Esophagus muscularis mucosa (tissue), 4 donors: Measurements from ENCODE around the gene MTUS2. TPM values are rescaled to one million over a fixed set of nuclear protein-coding genes. Genes with fewer than 3 reads are reported as not detected.

ENCODE experiments used
- DNase-seq: peaks from one replicate; pipeline ENCODE4 v3.0.0-alpha.2; 2017; ENCODE audit errors: extremely low spot score
- H3K27ac ChIP-seq, 4 donors: fragments of 200-600 bp; sonication (generic); replicated peaks in 1 of 4; 1 replicate in 3 of 4; 2 replicates in 1 of 4; pipeline ENCODE4 v1.5.1; 2016 to 2019; ENCODE audit warnings: mild to moderate bottlenecking in 1 of 4
- H3K27me3 ChIP-seq, 4 donors: fragments of 200-600 bp; sonication (generic); one replicate each; pipeline versions ENCODE4 v1.5.1 to v1.6.0; 2016 to 2019
- H3K36me3 ChIP-seq, 4 donors: fragments of 200-600 bp; sonication (generic); one replicate each; pipeline ENCODE4 v1.5.1; 2016 to 2019
- H3K4me1 ChIP-seq, 4 donors: fragments of 200-600 bp; sonication (generic); one replicate each; pipeline ENCODE4 v1.5.1; 2016 to 2019
- H3K4me3 ChIP-seq, 4 donors: fragments of 200-600 bp; sonication (generic); 1 replicate in 2 of 4; 2 replicates in 2 of 4; pipeline ENCODE4 v1.5.1; 2016 to 2019; ENCODE audit warnings: mild to moderate bottlenecking in 4 of 4, moderate library complexity in 1 of 4
- H3K9me3 ChIP-seq, 4 donors: fragments of 200-600 bp; sonication (generic); 1 replicate in 3 of 4; 2 replicates in 1 of 4; pipeline ENCODE4 v1.5.1; 2016 to 2019
- CTCF ChIP-seq, 3 experiments: fragments of 200-600 bp in 2 of 3; fragments of 450-650 bp in 1 of 3; sonication (generic) in 2 of 3; IDR thresholded peaks; one replicate each; pipeline ENCODE4 v1.5.1; 2017 to 2019; ENCODE audit warnings: antibody characterized with exemption in 3 of 3, mild to moderate bottlenecking in 2 of 3, moderate library complexity in 1 of 3
- EP300 ChIP-seq: sonication (generic); formaldehyde crosslinking; IDR thresholded peaks from one replicate; pipeline ENCODE4 v1.6.1; 2017; ENCODE audit warnings: antibody characterized with exemption
- POLR2A ChIP-seq: fragments of 450-650 bp; IDR thresholded peaks from one replicate; pipeline ENCODE4 v1.6.1; 2017; ENCODE audit warnings: antibody characterized with exemption, moderate library complexity, mild to moderate bottlenecking, low read depth
- POLR2AphosphoS5 ChIP-seq, 2 donors: sonication (generic); formaldehyde crosslinking; IDR thresholded peaks; one replicate each; pipeline ENCODE4 v1.6.1; 2017; ENCODE audit warnings: antibody characterized with exemption in 2 of 2
- WGBS: methylation state at CpG from one replicate; pipeline ENCODE4 v1.1.5; 2018; 5-methylcytosine and 5-hydroxymethylcytosine counted together
- intact Hi-C: fragments of 100-400 bp; cut with DNase I; formaldehyde crosslinking; loops from one replicate; pipeline ENCODE4 v1.15.1; 2023
- total RNA-seq, 4 donors: library from RNA; depleted of rRNA; stranded (reverse); fragments of >200 nt; gene quantifications; one replicate each; pipeline versions ENCODE4 v1.1.0 to v1.2.1, GENCODE V29; 2016

Gene MTUS2
- total RNA-seq, 4 donors from 2014 or later, result 7.1 to 46.2 (median 12.8) TPM

DNA sequence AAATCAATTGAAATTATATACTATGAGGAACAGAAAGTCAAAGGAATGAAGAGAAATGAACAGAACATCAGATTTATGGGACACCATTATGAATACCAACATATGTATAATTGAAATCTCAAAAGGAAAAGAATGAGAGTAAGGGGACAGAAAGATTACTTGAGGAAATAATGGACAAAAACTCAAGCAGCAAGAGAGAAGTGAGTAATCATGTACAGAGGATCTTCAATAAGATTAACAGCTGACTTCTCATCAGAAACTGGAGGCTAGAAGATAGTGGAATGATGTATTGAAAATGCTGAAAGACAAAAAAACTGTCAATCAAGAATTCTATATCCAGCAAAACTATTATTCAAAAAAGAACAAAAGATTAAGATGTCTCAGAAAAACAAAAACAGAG lies 10.4 kb downstream of the MTUS2 start:
- intact Hi-C loops, result no loop called here
- Histone ChIP-seq H3K27ac (no peak overlapping the region), H3K36me3 (no peaks in the 10 kb centered on the region), H3K27me3 (no peaks in the 10 kb centered on the region), H3K9me3 (peaks cover 0 to 24% (median 9%) of the 10 kb centered on the region in 4 donors), H3K4me1 (no peaks in the 10 kb centered on the region), H3K4me3 (no peak overlapping the region)
- TF ChIP-seq POLR2AphosphoS5 (IDR thresholded peaks at IDR 0.05), result no peak
- no peak for TF ChIP-seq CTCF (IDR thresholded peaks at IDR 0.05)
- no peak for TF ChIP-seq POLR2A
- TF ChIP-seq EP300, result no peak
- no peak for DNase-seq

DNA sequence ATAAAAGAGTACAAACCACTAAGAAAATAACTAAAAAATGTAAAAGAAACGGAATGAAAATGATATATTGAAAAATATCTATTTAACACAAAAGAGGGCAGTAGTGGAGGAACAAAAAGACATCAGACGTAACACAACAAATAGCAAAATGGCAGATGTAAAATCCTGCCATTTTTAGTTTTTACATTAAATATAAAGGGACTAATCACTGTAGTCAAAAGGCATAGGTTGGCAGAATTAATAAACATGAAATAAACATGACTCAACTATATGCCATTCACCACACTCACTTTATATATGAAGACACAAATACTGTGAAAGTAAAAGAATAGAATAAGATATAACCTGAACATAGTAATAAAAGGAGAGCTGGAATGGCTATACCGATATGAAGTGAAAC lies 11.0 kb downstream of the MTUS2 start:
- TF ChIP-seq EP300 (no peak), POLR2AphosphoS5 (IDR thresholded peaks at IDR 0.05) (no peak), POLR2A (no peak), CTCF (IDR thresholded peaks at IDR 0.05) (no peak)
- Histone ChIP-seq H3K27me3 (no peaks in the 10 kb centered on the region), H3K27ac (no peak overlapping the region), H3K9me3 (peaks cover 0 to 24% (median 9%) of the 10 kb centered on the region in 4 donors), H3K4me1 (no peaks in the 10 kb centered on the region), H3K36me3 (no peaks in the 10 kb centered on the region), H3K4me3 (no peak overlapping the region)
- intact Hi-C loops, result no loop called here
- no peak for DNase-seq
- WGBS, result 86% methylated on average over 3 of the region's 3 CpGs

GRCh38 chr13:28837111-28837510 lies 17.0 kb downstream of the MTUS2 start:
- WGBS, result 96% methylated on average over 5 of the region's 5 CpGs
- Histone ChIP-seq H3K9me3 (no peaks in the 10 kb centered on the region), H3K27ac (no peak overlapping the region), H3K4me1 (no peaks in the 10 kb centered on the region), H3K4me3 (no peak overlapping the region), H3K36me3 (no peaks in the 10 kb centered on the region), H3K27me3 (no peaks in the 10 kb centered on the region)
- DNase-seq, result peak; percentile 82
- intact Hi-C loops, result no loop called here
- no peak for TF ChIP-seq POLR2AphosphoS5 (IDR thresholded peaks at IDR 0.05)

GRCh38 chr13:28843639-28844038 lies 23.5 kb downstream of the MTUS2 start:
- H3K4me1 ChIP-seq, result no peaks in the 10 kb centered on the region
- intact Hi-C loops, result no loop called here
- TF ChIP-seq POLR2AphosphoS5 (IDR thresholded peaks at IDR 0.05) (no peak), CTCF (IDR thresholded peaks at IDR 0.05) (no peak), POLR2A (no peak), EP300 (no peak)
- no peaks in the 10 kb centered on the region for H3K27me3 ChIP-seq
- 71% methylated on average over 4 of the region's 4 CpGs for WGBS
- no peak overlapping the region for H3K27ac ChIP-seq
- no peaks in the 10 kb centered on the region for H3K36me3 ChIP-seq
- no peak for DNase-seq
- H3K9me3 ChIP-seq, result no peaks in the 10 kb centered on the region
- no peak overlapping the region for H3K4me3 ChIP-seq

GRCh38 chr13:28849441-28849840 lies 29.3 kb downstream of the MTUS2 start:
- Histone ChIP-seq H3K4me1 (no peaks in the 10 kb centered on the region), H3K36me3 (no peaks in the 10 kb centered on the region), H3K27me3 (no peaks in the 10 kb centered on the region), H3K4me3 (no peak overlapping the region), H3K27ac (no peak overlapping the region), H3K9me3 (no peaks in the 10 kb centered on the region)
- intact Hi-C loops, result no loop called here
- no peak for TF ChIP-seq CTCF (IDR thresholded peaks at IDR 0.05)
- TF ChIP-seq EP300, result no peak
- no peak for TF ChIP-seq POLR2A
- TF ChIP-seq POLR2AphosphoS5 (IDR thresholded peaks at IDR 0.05), result no peak
- DNase-seq, result no peak
- WGBS, result 80% methylated on average over 3 of the region's 3 CpGs
